GM19372 (cell line): ENCODE measurements around the gene LCNL1.

ENCODE experiments used
- ATAC-seq: cut with Tn5 transposase; IDR thresholded peaks from one replicate; pipeline ENCODE4 v1.9.1; 2021; ENCODE audit warnings: mild to moderate bottlenecking, low read depth, moderate library complexity; ENCODE audit not compliant: unreplicated experiment

LCNL1 gene

DNA sequence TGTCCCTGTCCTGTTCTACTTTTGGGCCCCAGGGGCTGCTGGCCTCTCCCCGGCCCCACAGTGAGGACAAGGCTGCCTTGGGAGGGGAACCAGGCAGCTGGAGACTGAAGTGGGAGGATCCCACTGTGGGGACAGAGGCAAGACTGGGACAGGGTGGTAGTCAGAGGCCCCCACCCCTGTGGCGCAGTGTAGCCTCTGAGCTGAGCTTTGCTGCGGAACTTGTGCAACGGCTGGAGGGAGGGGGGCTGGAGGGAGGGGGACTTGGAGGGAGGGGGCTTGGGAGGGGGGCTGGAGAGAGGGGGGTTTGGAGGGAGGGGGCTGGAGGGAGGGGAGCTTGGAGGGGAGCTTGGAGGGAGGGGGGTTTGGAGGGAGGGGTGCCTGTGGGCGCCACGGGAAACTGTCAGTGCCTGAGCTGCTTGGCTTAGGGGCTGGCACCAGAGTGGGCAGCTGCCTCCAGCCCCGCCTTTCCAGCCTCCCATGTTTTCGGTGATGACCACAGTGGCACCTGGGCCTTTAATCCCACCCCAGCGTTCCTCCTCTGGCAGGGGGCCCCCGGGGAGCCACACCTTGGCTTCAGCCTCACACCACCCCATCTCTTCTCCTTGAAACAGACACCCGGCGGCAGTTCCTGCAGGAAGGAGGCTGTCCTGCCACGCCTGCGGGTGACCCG is 51.4 kb downstream of the LCNL1 start:
- ATAC-seq, result no peak

DNA sequence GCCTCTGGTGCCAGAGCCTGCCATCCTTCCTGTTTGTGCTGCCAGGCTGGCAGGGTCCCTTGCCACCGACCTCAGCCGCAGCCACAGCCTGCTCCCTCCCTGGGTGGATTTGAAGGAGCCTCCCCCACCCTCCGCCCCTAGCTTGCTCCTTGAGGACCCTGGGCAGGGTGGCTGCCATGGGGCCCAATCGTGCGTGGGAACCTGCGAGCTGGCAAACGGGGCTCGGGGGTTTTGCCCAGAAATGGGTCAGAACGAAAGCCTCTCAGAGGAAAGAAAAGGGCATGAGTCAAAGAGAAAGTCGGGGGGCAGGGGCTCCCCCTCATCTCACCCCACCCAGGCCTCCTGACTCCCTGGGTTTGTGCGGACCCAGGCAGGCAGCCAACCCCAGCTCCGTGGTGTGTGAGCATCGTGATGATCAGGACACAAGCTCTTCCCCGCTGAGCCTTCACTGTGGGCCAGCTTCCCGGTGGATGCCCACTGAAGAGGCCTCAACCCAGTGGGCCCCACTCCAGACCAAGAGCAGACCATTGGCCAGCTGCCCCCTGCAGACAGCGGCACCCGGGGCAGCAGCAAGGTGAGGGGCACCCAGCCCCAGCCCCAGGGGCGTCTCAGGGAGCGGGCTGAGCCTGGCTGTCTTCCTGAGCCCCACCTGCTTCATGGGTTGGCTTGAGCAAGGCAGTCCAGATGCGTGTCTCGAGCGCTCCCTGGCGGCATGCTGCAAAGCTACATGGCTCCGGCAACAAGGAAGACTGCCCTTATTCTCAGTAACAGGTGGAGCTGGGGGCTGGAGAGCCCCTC is 52.1 kb downstream of the LCNL1 start:
- no peak for ATAC-seq
